HEK293 (cell line): ENCODE results near the gene PIGH.
A peak's percentile ranks its signal among the peaks of the same experiment; 100 is the strongest.

Source experiments
- CTCF ChIA-PET: fragments of 350-600 bp; formaldehyde crosslinking; extraction: SDS; loops from one replicate; lab custom pipeline; 2021; ENCODE audit warnings: antibody characterized with exemption; lab: Yijun Ruan, JAX
- POLR2A ChIA-PET: fragments of 300-600 bp; formaldehyde crosslinking; extraction: SDS; loops from one replicate; lab custom pipeline; 2020; ENCODE audit warnings: antibody characterized with exemption, inconsistent platforms; lab: Yijun Ruan, JAX
- H3K27ac ChIP-seq: fragments of 200-500 bp; sonication (Bioruptor generic); 2 replicates; pipeline ENCODE4 v1.5.1; 2014; ENCODE audit warnings: low read depth, low read length, control low read depth, inconsistent platforms; ENCODE audit errors: extremely low read depth
- H3K36me3 ChIP-seq, 2 experiments: fragments of 200-500 bp in 1 of 2; sonication (Bioruptor generic) in 1 of 2; 1 replicate in 1 of 2; 2 replicates in 1 of 2; pipeline ENCODE4 v1.5.1; 2014 to 2017; ENCODE audit warnings: inconsistent platforms in 2 of 2, low read length in 2 of 2; ENCODE audit not compliant: control insufficient read depth in 2 of 2, insufficient read depth in 1 of 2
- H3K4me1 ChIP-seq: fragments of 200-500 bp; sonication (Bioruptor generic); 2 replicates; pipeline ENCODE4 v1.5.1; 2014; ENCODE audit warnings: mild to moderate bottlenecking, low read length, inconsistent platforms; ENCODE audit not compliant: control insufficient read depth, insufficient read depth
- H3K4me3 ChIP-seq: 2 replicates; pipeline ENCODE4 v1.5.1; 2011; ENCODE audit warnings: low read depth, mild to moderate bottlenecking, control low read depth, low read length, moderate library complexity
- H3K9me3 ChIP-seq: fragments of 200-500 bp; sonication (Bioruptor generic); 2 replicates; pipeline ENCODE4 v1.5.1; 2014; ENCODE audit warnings: low read depth, low read length, inconsistent platforms; ENCODE audit not compliant: control insufficient read depth, insufficient read depth
- IKZF3 ChIP-seq: fragments of 450-650 bp; IDR thresholded peaks from 2 replicates; pipeline ENCODE4 v1.5.0; 2018; ENCODE audit warnings: missing biosample characterization, mild to moderate bottlenecking, missing genetic modification characterization, moderate library complexity
- MZF1 ChIP-seq: fragments of 450-650 bp; formaldehyde crosslinking; IDR thresholded peaks from 2 replicates; pipeline ENCODE4 v1.5.1; 2017; ENCODE audit warnings: missing biosample characterization, missing genetic modification characterization, borderline replicate concordance
- ZNF19 ChIP-seq: fragments of 450-650 bp; formaldehyde crosslinking; IDR thresholded peaks from 2 replicates; pipeline ENCODE4; 2016; ENCODE audit warnings: missing biosample characterization, missing genetic modification characterization, low read depth
- ZNF266 ChIP-seq: fragments of 450-650 bp; formaldehyde crosslinking; IDR thresholded peaks from 2 replicates; pipeline ENCODE4 v1.5.1; 2016; ENCODE audit warnings: missing biosample characterization, missing genetic modification characterization, low read depth
- ZNF311 ChIP-seq: fragments of 450-650 bp; formaldehyde crosslinking; IDR thresholded peaks from 2 replicates; pipeline ENCODE4 v1.5.1; 2017; ENCODE audit warnings: missing biosample characterization, missing genetic modification characterization, borderline replicate concordance
- ZNF335 ChIP-seq: fragments of 450-650 bp; formaldehyde crosslinking; conservative IDR thresholded peaks from 2 replicates; pipeline ENCODE4 v1.5.1; 2016; ENCODE audit warnings: missing biosample characterization, missing genetic modification characterization
- ZNF341 ChIP-seq: fragments of 450-650 bp; formaldehyde crosslinking; IDR thresholded peaks from 2 replicates; pipeline ENCODE4; 2016; ENCODE audit warnings: low read depth, missing biosample characterization, missing genetic modification characterization
- ZNF433 ChIP-seq: fragments of 450-650 bp; formaldehyde crosslinking; IDR thresholded peaks from 2 replicates; pipeline ENCODE4 v1.5.1; 2016; ENCODE audit warnings: missing biosample characterization, missing genetic modification characterization, low read depth
- ZNF571 ChIP-seq: fragments of 450-650 bp; formaldehyde crosslinking; IDR thresholded peaks from 2 replicates; pipeline ENCODE4 v1.5.0; 2017; ENCODE audit warnings: missing biosample characterization, missing genetic modification characterization
- TF ChIP-seq, protein P1 (sequence below): fragments of 450-650 bp; formaldehyde crosslinking; IDR thresholded peaks from 2 replicates; pipeline ENCODE4 v1.5.1; 2016; ENCODE audit warnings: missing biosample characterization, missing genetic modification characterization
- TF ChIP-seq, protein P2 (sequence below): fragments of 450-650 bp; formaldehyde crosslinking; IDR thresholded peaks from 2 replicates; pipeline ENCODE4 v1.5.1; 2016; ENCODE audit warnings: missing biosample characterization, missing genetic modification characterization
- TF ChIP-seq, protein P3 (sequence below): fragments of 450-650 bp; formaldehyde crosslinking; IDR thresholded peaks from 2 replicates; pipeline ENCODE4 v1.5.1; 2017; ENCODE audit warnings: missing biosample characterization, missing genetic modification characterization
- TF ChIP-seq, protein P4 (sequence below): sonication (generic); formaldehyde crosslinking; IDR thresholded peaks from 2 replicates; pipeline ENCODE4 v1.8.1; 2022; ENCODE audit warnings: mild to moderate bottlenecking, moderate library complexity, missing genetic modification reagents

The PIGH gene

DNA sequence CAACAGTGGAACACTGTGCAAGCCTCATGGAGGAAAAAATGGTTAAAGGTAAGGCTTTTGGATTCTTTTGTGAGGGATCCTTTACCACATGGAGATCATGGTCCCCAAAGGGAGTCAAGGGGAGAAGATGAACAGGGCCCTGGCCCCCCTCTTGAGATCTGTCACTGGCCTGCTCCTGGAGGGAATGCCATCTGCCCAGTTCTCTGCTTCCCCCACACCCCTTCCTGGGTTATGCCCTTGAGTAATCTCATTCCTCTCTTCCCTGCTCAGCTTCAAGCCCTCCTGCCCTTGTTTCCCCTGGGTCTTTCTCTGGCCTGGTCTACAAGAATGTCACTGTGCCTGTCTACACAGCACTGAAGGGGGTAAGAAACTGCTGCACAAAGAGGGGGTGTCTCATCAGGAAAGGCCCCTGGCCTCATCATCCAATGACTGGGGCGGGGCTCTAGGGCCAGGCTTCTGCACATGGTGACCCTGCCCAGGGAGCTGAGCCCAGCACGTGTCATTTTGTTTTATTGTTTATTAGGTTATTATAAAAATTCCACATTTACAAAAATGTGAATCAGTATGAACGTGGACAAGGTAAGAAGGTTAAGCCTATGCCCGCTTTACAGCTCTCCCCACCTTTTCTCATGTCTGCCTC, 30.3 kb downstream of the PIGH start:
- Histone ChIP-seq H3K36me3 (peaks cover 0 to 16% of the 10 kb centered on the region in 2 experiments; a peak in 2 of 3 replicates), H3K4me1 (no peaks in the 10 kb centered on the region)
- TF ChIP-seq, protein P1, sequence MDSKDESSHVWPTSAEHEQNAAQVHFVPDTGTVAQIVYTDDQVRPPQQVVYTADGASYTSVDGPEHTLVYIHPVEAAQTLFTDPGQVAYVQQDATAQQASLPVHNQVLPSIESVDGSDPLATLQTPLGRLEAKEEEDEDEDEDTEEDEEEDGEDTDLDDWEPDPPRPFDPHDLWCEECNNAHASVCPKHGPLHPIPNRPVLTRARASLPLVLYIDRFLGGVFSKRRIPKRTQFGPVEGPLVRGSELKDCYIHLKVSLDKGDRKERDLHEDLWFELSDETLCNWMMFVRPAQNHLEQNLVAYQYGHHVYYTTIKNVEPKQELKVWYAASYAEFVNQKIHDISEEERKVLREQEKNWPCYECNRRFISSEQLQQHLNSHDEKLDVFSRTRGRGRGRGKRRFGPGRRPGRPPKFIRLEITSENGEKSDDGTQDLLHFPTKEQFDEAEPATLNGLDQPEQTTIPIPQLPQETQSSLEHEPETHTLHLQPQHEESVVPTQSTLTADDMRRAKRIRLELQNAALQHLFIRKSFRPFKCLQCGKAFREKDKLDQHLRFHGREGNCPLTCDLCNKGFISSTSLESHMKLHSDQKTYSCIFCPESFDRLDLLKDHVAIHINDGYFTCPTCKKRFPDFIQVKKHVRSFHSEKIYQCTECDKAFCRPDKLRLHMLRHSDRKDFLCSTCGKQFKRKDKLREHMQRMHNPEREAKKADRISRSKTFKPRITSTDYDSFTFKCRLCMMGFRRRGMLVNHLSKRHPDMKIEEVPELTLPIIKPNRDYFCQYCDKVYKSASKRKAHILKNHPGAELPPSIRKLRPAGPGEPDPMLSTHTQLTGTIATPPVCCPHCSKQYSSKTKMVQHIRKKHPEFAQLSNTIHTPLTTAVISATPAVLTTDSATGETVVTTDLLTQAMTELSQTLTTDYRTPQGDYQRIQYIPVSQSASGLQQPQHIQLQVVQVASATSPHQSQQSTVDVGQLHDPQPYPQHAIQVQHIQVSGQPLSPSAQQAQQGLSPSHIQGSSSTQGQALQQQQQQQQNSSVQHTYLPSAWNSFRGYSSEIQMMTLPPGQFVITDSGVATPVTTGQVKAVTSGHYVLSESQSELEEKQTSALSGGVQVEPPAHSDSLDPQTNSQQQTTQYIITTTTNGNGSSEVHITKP (tag by site-specific recombination): peak; percentile 42; the same call in 1 of the 2 replicates
- TF ChIP-seq, protein P2, sequence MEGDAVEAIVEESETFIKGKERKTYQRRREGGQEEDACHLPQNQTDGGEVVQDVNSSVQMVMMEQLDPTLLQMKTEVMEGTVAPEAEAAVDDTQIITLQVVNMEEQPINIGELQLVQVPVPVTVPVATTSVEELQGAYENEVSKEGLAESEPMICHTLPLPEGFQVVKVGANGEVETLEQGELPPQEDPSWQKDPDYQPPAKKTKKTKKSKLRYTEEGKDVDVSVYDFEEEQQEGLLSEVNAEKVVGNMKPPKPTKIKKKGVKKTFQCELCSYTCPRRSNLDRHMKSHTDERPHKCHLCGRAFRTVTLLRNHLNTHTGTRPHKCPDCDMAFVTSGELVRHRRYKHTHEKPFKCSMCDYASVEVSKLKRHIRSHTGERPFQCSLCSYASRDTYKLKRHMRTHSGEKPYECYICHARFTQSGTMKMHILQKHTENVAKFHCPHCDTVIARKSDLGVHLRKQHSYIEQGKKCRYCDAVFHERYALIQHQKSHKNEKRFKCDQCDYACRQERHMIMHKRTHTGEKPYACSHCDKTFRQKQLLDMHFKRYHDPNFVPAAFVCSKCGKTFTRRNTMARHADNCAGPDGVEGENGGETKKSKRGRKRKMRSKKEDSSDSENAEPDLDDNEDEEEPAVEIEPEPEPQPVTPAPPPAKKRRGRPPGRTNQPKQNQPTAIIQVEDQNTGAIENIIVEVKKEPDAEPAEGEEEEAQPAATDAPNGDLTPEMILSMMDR (tag by site-specific recombination): no peak
- TF ChIP-seq, all 188 proteins: peak for 1
- ChIA-PET CTCF (interaction anchor here (0.5 to 9.4 kb wide), 11 partner anchors 12 to 141 kb away, joined by 3 to 143 read pairs (median 12); partner anchors contain the start of gene PLEKHH1), POLR2A (no interaction called here)
- Histone ChIP-seq H3K9me3 (no peaks in the 10 kb centered on the region), H3K27ac (no peak overlapping the region), H3K4me3 (no peak overlapping the region)

DNA sequence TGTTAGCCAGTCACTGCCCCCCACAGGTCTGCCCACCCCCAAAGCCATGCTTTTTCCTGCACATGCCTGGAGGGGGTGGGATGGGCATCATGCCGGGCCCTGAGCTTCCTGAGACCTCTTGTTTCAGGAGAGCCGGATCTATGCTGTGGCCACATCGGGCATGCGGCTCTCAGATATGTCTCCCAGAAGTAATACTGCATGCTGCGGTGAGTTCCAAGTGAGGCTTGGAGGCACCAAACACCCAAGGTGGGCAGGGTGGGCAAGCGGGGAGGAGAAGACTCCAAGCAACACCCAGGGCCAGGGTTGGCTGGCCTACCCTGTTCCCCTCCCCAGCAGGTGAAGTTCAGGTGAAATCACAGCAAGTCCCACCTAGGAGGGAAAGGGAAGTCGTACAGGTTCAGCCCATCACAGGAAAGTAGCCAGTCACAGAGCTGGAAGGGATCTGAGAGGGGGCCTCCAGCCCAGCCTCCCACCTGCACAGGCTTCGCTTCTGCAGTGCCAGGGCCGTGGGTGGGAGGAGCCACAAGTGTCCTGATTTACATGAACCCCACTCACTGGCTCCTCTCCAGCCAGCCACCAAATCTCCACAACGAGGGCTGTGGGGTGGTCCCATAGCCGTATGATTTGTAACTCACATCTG, 30.9 kb downstream of the PIGH start:
- CTCF ChIA-PET: interaction anchor here (0.7 to 9.4 kb wide), 5 partner anchors 12 to 573 kb away, joined by 3 to 143 read pairs (median 20); no protein-coding TSS in a partner anchor
- Histone ChIP-seq H3K9me3 (no peaks in the 10 kb centered on the region), H3K4me3 (no peak overlapping the region), H3K36me3 (peaks cover 0 to 9% of the 10 kb centered on the region in 2 experiments; a peak in 2 of 3 replicates), H3K27ac (no peak overlapping the region), H3K4me1 (no peaks in the 10 kb centered on the region)
- TF ChIP-seq, protein P3, sequence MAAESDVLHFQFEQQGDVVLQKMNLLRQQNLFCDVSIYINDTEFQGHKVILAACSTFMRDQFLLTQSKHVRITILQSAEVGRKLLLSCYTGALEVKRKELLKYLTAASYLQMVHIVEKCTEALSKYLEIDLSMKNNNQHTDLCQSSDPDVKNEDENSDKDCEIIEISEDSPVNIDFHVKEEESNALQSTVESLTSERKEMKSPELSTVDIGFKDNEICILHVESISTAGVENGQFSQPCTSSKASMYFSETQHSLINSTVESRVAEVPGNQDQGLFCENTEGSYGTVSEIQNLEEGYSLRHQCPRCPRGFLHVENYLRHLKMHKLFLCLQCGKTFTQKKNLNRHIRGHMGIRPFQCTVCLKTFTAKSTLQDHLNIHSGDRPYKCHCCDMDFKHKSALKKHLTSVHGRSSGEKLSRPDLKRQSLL: no peak
- TF ChIP-seq ZNF266 (tag by site-specific recombination): no peak
- TF ChIP-seq ZNF311 (tag by site-specific recombination): no peak
- TF ChIP-seq, protein P4, sequence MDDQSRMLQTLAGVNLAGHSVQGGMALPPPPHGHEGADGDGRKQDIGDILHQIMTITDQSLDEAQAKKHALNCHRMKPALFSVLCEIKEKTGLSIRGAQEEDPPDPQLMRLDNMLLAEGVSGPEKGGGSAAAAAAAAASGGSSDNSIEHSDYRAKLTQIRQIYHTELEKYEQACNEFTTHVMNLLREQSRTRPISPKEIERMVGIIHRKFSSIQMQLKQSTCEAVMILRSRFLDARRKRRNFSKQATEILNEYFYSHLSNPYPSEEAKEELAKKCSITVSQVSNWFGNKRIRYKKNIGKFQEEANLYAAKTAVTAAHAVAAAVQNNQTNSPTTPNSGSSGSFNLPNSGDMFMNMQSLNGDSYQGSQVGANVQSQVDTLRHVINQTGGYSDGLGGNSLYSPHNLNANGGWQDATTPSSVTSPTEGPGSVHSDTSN (CRISPR knock-in tag): no peak
- no peak for TF ChIP-seq IKZF3 (tag by site-specific recombination)
- TF ChIP-seq ZNF433 (tag by site-specific recombination): no peak
- TF ChIP-seq ZNF19 (tag by site-specific recombination): no peak
- no peak for TF ChIP-seq ZNF341 (tag by site-specific recombination)
- TF ChIP-seq ZNF571 (tag by site-specific recombination): no peak
- TF ChIP-seq ZNF335 (tag by site-specific recombination): no peak
- no peak for TF ChIP-seq MZF1 (tag by site-specific recombination)
- POLR2A ChIA-PET: no interaction called here
